ENCODE data around the gene KLC3. TPM values are rescaled to one million over a fixed set of nuclear protein-coding genes. Genes with fewer than 3 reads are reported as not detected.

Gene KLC3
- 1.3 and 2.2 TPM in 2 replicates for total RNA-seq

DNA sequence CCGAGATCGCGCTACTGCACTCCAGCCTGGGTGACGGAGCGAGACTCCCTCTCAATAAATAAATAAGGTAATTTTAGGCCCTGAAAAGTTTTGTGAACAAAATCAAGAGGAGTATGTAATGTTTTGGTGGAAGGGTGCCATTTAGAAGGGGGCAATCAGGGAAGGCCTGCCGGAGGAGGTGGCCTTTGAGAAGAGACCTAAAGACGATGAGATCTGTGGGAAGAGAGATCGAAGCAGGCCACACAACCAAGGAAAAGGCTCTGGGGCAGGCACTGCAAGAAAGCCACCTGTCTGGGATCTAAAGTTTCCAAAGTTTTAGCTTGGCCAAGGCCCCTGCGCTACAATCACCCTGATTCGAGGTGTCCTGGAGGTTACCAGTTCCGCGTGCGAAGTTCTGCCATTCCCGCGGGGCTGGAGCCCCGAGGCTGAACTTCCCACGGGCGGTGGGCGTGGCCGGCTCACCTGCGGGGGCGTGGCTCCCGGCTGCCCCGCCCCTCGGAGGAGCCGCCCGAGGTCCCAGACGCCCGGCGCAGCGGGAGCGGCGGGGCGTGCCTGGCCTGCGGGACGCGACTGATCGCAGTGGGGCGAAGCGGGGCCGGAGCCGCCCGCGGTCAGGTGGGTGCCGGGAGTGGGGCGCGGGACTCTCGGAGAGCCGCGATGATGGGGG, at the start of gene KLC3:
Gene KLC3 (plus strand): TSS at position 519 of the 667 bp plus-strand sequence. CDS start 4,792 bp downstream, outside the sequence.

GRCh38 chr19:45322744-45323281, 17.7 kb upstream of the KLC3 start, which contains the start of gene CKM:
Gene CKM (minus strand): TSS chr19:45322875. CDS start chr19:45319713, 3,162 bp downstream.

DNA sequence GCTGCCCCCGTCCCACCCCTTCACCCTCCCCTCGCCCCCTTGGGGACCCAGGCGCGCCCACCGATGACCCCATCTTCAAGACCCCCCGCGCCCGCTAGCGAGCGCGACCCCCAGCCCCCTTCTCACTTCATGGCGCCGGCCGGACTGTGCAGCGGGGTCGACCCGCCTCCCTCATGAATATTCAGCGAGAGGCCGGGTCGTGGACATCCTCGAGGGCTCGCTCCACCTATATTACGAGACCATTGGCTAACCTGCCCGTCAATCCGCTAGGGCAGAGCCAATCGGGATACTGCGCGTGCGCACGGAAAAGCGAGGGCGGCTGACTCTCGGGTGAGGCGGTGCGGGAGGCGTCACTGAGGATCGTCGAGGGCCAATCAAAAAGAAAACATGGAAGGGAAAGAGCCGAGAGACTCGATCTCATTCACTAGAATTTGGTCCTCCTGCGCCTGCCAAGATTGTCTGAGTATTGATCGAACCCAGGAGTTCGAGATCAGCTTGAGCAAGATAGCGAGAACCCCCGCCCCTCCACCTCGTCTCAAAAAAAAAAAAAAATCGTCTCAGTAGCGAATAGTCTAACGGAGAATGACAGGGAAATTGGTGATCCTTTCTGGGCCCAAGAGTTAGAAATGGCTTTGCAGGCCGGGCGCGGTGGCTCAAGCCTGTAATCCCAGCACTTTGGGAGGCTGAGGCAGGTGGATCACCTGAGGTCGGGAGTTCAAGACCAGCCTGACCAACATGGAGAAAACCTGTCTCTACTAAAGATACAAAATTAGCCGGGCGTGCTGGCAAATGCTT, 30.1 kb downstream of the KLC3 start, which contains the start of gene ERCC2:
Gene ERCC2 (minus strand): TSS at position 164 of the 795 bp plus-strand sequence. CDS start 33 bp downstream, at position 131.

Other genes starting within 250 kb of the KLC3 start
- 46.3 and 64.8 TPM in 2 replicates for gene PPP1R37, start 247.6 kb upstream of the KLC3 start, total RNA-seq
- under 0.01 and 0.25 TPM in 2 replicates for gene NKPD1, start 179.8 kb upstream of the KLC3 start, total RNA-seq
- gene TRAPPC6A, start 162.5 kb upstream of the KLC3 start, total RNA-seq, result 7.8 and 52.2 TPM in 2 replicates
- gene BLOC1S3, start 162.0 kb upstream of the KLC3 start, total RNA-seq, result 6.5 and 8.5 TPM in 2 replicates
- gene EXOC3L2, start 95.3 kb upstream of the KLC3 start, total RNA-seq, result 0.13 TPM in 1 of 2 replicates, not detected in the other
- 10.8 and 41.7 TPM in 2 replicates for gene MARK4, start 89.5 kb upstream of the KLC3 start, total RNA-seq
- not detected in 2 replicates for gene CKM, start 17.9 kb upstream of the KLC3 start, total RNA-seq
- gene ERCC2, start 29.8 kb downstream of the KLC3 start, total RNA-seq, result 34.6 and 46.6 TPM in 2 replicates
- gene PPP1R13L, start 64.3 kb downstream of the KLC3 start, total RNA-seq, result 23.8 and 31.1 TPM in 2 replicates
- 6.0 and 24.6 TPM in 2 replicates for gene POLR1G, start 65.9 kb downstream of the KLC3 start, total RNA-seq
- 97.6 and 131 TPM in 2 replicates for gene ERCC1, start 83.2 kb downstream of the KLC3 start, total RNA-seq
- 15.2 and 20.0 TPM in 2 replicates for gene FOSB, start 127.2 kb downstream of the KLC3 start, total RNA-seq
- 11.7 and 24.2 TPM in 2 replicates for gene RTN2, start 156.3 kb downstream of the KLC3 start, total RNA-seq
- gene PPM1N, start 157.7 kb downstream of the KLC3 start, total RNA-seq, result 1.0 TPM in 1 of 2 replicates, not detected in the other
- 140 and 199 TPM in 2 replicates for gene VASP, start 166.7 kb downstream of the KLC3 start, total RNA-seq
- 8.5 and 11.9 TPM in 2 replicates for gene OPA3, start 244.1 kb downstream of the KLC3 start, total RNA-seq

All from mesangial cell (primary cell).